GM18858 (cell line): Measurements from ENCODE around the gene BCAS3.
"Not testable (repeated sequence)": the region's sequence is repeated elsewhere in the genome, so short reads cannot be mapped to it uniquely, and the experiment has no call there.

Experiments used
- ATAC-seq: cut with Tn5 transposase; IDR thresholded peaks from one replicate; pipeline ENCODE4 v1.9.1; 2021; ENCODE audit not compliant: unreplicated experiment

Gene BCAS3

GRCh38 chr17:61239327-61239726 is 561.7 kb downstream of the BCAS3 start:
- no peak for ATAC-seq

GRCh38 chr17:61239953-61240352 is 562.3 kb downstream of the BCAS3 start:
- ATAC-seq, result no peak

GRCh38 chr17:61240851-61241468 is 563.3 kb downstream of the BCAS3 start:
- ATAC-seq, result no peak

- ATAC-seq, result not testable (repeated sequence)
Measured at GRCh38 chr17:61244988-61245387, 567.3 kb downstream of the BCAS3 start.

- no peak for ATAC-seq
Measured at GRCh38 chr17:61245706-61246135, 568.1 kb downstream of the BCAS3 start.

- ATAC-seq, result no peak
Measured at GRCh38 chr17:61247439-61247838, 569.8 kb downstream of the BCAS3 start.

- ATAC-seq, result no peak
Measured at GRCh38 chr17:61248399-61248798, 570.7 kb downstream of the BCAS3 start.

GRCh38 chr17:61249649-61250299 is 572.1 kb downstream of the BCAS3 start:
- ATAC-seq, result no peak

GRCh38 chr17:61250335-61250890 is 572.8 kb downstream of the BCAS3 start:
- no peak for ATAC-seq

- ATAC-seq, result no peak
Measured at GRCh38 chr17:61251939-61252865, 574.6 kb downstream of the BCAS3 start.

- ATAC-seq, result no peak
Measured at GRCh38 chr17:61253362-61253761, 575.7 kb downstream of the BCAS3 start.

- no peak for ATAC-seq
Measured at GRCh38 chr17:61253937-61254574, 576.4 kb downstream of the BCAS3 start.

GRCh38 chr17:61254904-61255303 is 577.3 kb downstream of the BCAS3 start:
- no peak for ATAC-seq

- no peak for ATAC-seq
Measured at GRCh38 chr17:61255647-61256046, 578.0 kb downstream of the BCAS3 start.

- ATAC-seq, result no peak
Measured at GRCh38 chr17:61259360-61259759, 581.7 kb downstream of the BCAS3 start.

GRCh38 chr17:61260071-61260797 is 582.6 kb downstream of the BCAS3 start:
- ATAC-seq, result no peak

GRCh38 chr17:61261001-61261637 is 583.5 kb downstream of the BCAS3 start:
- no peak for ATAC-seq

- no peak for ATAC-seq
Measured at GRCh38 chr17:61265397-61265796, 587.7 kb downstream of the BCAS3 start.

GRCh38 chr17:61267847-61268246 is 590.2 kb downstream of the BCAS3 start:
- ATAC-seq, result no peak

- ATAC-seq, result no peak
Measured at GRCh38 chr17:61275395-61275794, 597.7 kb downstream of the BCAS3 start.
